ENCODE data around the gene AP2B1. TPM values are rescaled to one million over a fixed set of nuclear protein-coding genes. Genes with fewer than 3 reads are reported as not detected.

AP2B1 gene
- total and polyA plus RNA-seq, 9 of the 15 experiments (the other 6 are each of a cell fraction or from before 2014, with no cell fraction given) = 60.1 to 287 (median 105) TPM

GRCh38 chr17:35679007-35679682, 92.0 kb downstream of the AP2B1 start:
- Histone ChIP-seq H3K4me3 (no peak overlapping the region), H3K9me3 (replicated peaks; ENCODE audit: control insufficient read depth, insufficient read depth, low read depth, low read length) (no peaks in the 10 kb centered on the region), H3K27ac (ENCODE audit: extremely low read depth, low read depth, low read length) (no peak overlapping the region), H3K4me2 (ENCODE audit: insufficient read depth, low read length) (no peak overlapping the region), H2AFZ (ENCODE audit: low read depth, low read length) (no peak overlapping the region), H3K27me3 (ENCODE audit: control insufficient read depth in 2 of 2, insufficient read depth in 2 of 2, low read length in 2 of 2) (no peaks in the 10 kb centered on the region), H4K20me1 (replicated peaks; ENCODE audit: control insufficient read depth, insufficient read depth, low read length) (no peaks in the 10 kb centered on the region), H3K79me2 (ENCODE audit: control insufficient read depth, insufficient read depth, low read length) (no peaks in the 10 kb centered on the region; the same call in 2 of the 3 replicates), H3K9ac (ENCODE audit: insufficient read depth in 1 of 2, low read depth in 2 of 2, low read length in 2 of 2) (no peak overlapping the region), H3K4me1 (replicated peaks in 1 of 2; ENCODE audit: control insufficient read depth in 2 of 2, insufficient read depth in 2 of 2, low read length in 2 of 2) (no peaks in the 10 kb centered on the region), H3K9me1 (ENCODE audit: control insufficient read depth, insufficient read depth, low read length) (no peaks in the 10 kb centered on the region), H3K36me3 (ENCODE audit: control insufficient read depth, insufficient read depth, low read length) (peaks cover 83% of the 10 kb centered on the region)
- ATAC-seq (no peak), FAIRE-seq (no peak), DNase-seq (ENCODE audit: extremely low read depth in 1 of 4, low spot score in 3 of 4) (no peak)
- 77% methylated on average over 2 of the region's 2 CpGs for WGBS (ENCODE audit: insufficient coverage, low coverage, missing lambda C conversion rate)
- intact Hi-C loops (cut with micrococcal nuclease) = no loop called here
- CTCF ChIA-PET (ENCODE audit: low intra/inter-chr PET ratio) = no interaction called here
- POLR2A ChIA-PET = no interaction called here
- in situ Hi-C loops (cut with MboI) = no loop called here
- BruUV-seq (replicated peaks) = no TSS peak
- TF ChIP-seq HDAC3 (IDR thresholded peaks at IDR 0.05; ENCODE audit: borderline replicate concordance, partially characterized antibody) (no peak), CBX1 (IDR thresholded peaks at IDR 0.05; ENCODE audit: low read depth) (no peak), TGIF2 (CRISPR knock-in tag; IDR thresholded peaks at IDR 0.05) (no peak), ATF1 (CRISPR knock-in tag; IDR thresholded peaks at IDR 0.05) (no peak), ATF1 (tag; IDR thresholded peaks at IDR 0.05) (no peak), MCM5 (IDR thresholded peaks at IDR 0.05; ENCODE audit: low read depth) (no peak), ZNF324 (CRISPR knock-in tag; IDR thresholded peaks at IDR 0.05) (no peak), IRF2 (CRISPR knock-in tag; IDR thresholded peaks at IDR 0.05) (no peak), NUFIP1 (IDR thresholded peaks at IDR 0.05; ENCODE audit: partially characterized antibody) (no peak), FOXJ3 (CRISPR knock-in tag; IDR thresholded peaks at IDR 0.05) (no peak), DACH1 (IDR thresholded peaks at IDR 0.05; ENCODE audit: partially characterized antibody) (no peak), SREBF1 (IDR thresholded peaks at IDR 0.05; ENCODE audit: borderline replicate concordance, low read depth, low read length) (no peak), ZSCAN32 (CRISPR knock-in tag; IDR thresholded peaks at IDR 0.05) (no peak), MBD1 (CRISPR knock-in tag; IDR thresholded peaks at IDR 0.05) (no peak), ZNF143 (CRISPR knock-in tag; IDR thresholded peaks at IDR 0.05) (no peak), ZNF644 (tag; IDR thresholded peaks at IDR 0.05; ENCODE audit: low read depth) (no peak), ETV5 (CRISPR knock-in tag; IDR thresholded peaks at IDR 0.05; ENCODE audit: low read depth) (no peak), SMARCB1 (IDR thresholded peaks at IDR 0.05; ENCODE audit: insufficient read length, low read depth) (no peak), NBN (IDR thresholded peaks at IDR 0.05; ENCODE audit: low read depth) (no peak)
- TF ChIP-seq, protein P1, sequence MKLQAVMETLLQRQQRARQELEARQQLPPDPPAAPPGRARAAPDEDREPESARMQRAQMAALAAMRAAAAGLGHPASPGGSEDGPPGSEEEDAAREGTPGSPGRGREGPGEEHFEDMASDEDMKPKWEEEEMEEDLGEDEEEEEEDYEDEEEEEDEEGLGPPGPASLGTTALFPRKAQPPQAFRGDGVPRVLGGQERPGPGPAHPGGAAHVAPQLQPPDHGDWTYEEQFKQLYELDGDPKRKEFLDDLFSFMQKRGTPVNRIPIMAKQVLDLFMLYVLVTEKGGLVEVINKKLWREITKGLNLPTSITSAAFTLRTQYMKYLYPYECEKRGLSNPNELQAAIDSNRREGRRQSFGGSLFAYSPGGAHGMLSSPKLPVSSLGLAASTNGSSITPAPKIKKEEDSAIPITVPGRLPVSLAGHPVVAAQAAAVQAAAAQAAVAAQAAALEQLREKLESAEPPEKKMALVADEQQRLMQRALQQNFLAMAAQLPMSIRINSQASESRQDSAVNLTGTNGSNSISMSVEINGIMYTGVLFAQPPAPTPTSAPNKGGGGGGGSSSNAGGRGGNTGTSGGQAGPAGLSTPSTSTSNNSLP (IDR thresholded peaks at IDR 0.05; ENCODE audit: borderline replicate concordance, low read depth, low read length) = no peak

Measured in K562 (cell line).